Endothelial cell (in vitro differentiated cells): ENCODE measurements around the gene PARP1. TPM values are rescaled to one million over a fixed set of nuclear protein-coding genes. Genes with fewer than 3 reads are reported as not detected.

Source experiments
- DNase-seq: peaks from one replicate; pipeline ENCODE4 v3.0.0; 2021; ENCODE audit warnings: low spot score
- H3K27ac Mint-ChIP-seq: one replicate; pipeline ENCODE4 v1.8.0; 2021; ENCODE audit warnings: mixed read lengths, inconsistent platforms; ENCODE audit not compliant: unreplicated experiment
- H3K27me3 Mint-ChIP-seq: one replicate; pipeline ENCODE4 v1.8.0; 2021; ENCODE audit warnings: mild to moderate bottlenecking, moderate library complexity, mixed read lengths, inconsistent platforms; ENCODE audit not compliant: unreplicated experiment
- H3K36me3 Mint-ChIP-seq: one replicate; pipeline ENCODE4 v1.8.0; 2021; ENCODE audit warnings: mild to moderate bottlenecking, low read depth, mixed read lengths, inconsistent platforms; ENCODE audit not compliant: unreplicated experiment
- H3K4me1 Mint-ChIP-seq: one replicate; pipeline ENCODE4 v1.8.0; 2021; ENCODE audit warnings: mild to moderate bottlenecking, mixed read lengths, inconsistent platforms; ENCODE audit not compliant: unreplicated experiment
- H3K4me3 Mint-ChIP-seq: one replicate; pipeline ENCODE4 v1.8.0; 2021; ENCODE audit warnings: mild to moderate bottlenecking, mixed read lengths, inconsistent platforms; ENCODE audit not compliant: unreplicated experiment
- H3K9me3 Mint-ChIP-seq: one replicate; pipeline ENCODE4 v1.8.0; 2021; ENCODE audit warnings: mixed read lengths, inconsistent platforms; ENCODE audit not compliant: unreplicated experiment
- total RNA-seq: library from RNA; stranded (reverse); fragmentation: NEBNext Ultra II Directional; extraction: Animal tissue kit (Norgen Biotek cat#: 25700); gene quantifications from one replicate; pipeline ENCODE4 v1.2.1, GENCODE V29; 2021; ENCODE audit not compliant: unreplicated experiment
- TF ChIP-seq, protein P1 (sequence below): fragments of 200-600 bp; sonication (generic); IDR thresholded peaks from one replicate; pipeline ENCODE4 v1.5.0; 2021; ENCODE audit warnings: antibody characterized with exemption; ENCODE audit not compliant: unreplicated experiment

The PARP1 gene
- total RNA-seq, 1 donor from 2014 or later, result 131 TPM

DNA sequence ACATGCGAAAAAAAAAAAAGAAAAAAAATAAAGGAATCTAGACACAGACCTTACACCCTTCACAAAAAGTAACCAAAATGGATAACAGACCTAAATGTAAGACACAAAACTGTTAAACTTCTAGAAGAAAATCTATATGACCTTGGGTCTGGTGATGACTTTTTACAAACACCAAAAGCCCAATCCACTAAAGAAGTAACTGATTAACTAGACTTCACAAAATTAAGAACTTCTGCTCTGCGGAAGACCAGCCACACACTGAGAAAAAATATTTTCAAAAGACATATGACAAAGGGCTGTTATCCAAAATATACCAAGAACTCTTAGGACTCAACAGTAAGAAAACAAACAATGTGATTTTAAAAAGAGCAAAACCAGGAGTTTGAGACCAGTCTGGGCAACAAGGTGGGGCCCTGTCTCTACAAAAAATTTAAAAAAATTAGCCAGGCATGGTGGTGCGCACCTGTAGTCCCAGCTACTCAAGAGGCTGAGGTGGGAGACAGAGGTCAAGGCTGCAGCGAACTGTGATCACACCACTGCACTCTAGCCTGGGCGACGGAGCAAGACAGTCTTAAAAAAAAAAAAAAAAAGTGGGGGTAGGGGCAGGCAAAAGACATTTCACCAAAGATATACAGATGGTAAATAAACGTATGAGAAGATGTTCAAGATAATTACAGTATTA is 9.8 kb downstream of the PARP1 start:
- no peaks in the 10 kb centered on the region for H3K4me1 Mint-ChIP-seq
- H3K27ac Mint-ChIP-seq, result no peak overlapping the region
- TF ChIP-seq, protein P1, sequence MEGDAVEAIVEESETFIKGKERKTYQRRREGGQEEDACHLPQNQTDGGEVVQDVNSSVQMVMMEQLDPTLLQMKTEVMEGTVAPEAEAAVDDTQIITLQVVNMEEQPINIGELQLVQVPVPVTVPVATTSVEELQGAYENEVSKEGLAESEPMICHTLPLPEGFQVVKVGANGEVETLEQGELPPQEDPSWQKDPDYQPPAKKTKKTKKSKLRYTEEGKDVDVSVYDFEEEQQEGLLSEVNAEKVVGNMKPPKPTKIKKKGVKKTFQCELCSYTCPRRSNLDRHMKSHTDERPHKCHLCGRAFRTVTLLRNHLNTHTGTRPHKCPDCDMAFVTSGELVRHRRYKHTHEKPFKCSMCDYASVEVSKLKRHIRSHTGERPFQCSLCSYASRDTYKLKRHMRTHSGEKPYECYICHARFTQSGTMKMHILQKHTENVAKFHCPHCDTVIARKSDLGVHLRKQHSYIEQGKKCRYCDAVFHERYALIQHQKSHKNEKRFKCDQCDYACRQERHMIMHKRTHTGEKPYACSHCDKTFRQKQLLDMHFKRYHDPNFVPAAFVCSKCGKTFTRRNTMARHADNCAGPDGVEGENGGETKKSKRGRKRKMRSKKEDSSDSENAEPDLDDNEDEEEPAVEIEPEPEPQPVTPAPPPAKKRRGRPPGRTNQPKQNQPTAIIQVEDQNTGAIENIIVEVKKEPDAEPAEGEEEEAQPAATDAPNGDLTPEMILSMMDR, result no peak
- H3K9me3 Mint-ChIP-seq, result no peaks in the 10 kb centered on the region
- H3K4me3 Mint-ChIP-seq, result no peak overlapping the region
- DNase-seq, result no peak
- H3K27me3 Mint-ChIP-seq, result peaks cover 1% of the 10 kb centered on the region
- H3K36me3 Mint-ChIP-seq, result peaks cover 38% of the 10 kb centered on the region

DNA sequence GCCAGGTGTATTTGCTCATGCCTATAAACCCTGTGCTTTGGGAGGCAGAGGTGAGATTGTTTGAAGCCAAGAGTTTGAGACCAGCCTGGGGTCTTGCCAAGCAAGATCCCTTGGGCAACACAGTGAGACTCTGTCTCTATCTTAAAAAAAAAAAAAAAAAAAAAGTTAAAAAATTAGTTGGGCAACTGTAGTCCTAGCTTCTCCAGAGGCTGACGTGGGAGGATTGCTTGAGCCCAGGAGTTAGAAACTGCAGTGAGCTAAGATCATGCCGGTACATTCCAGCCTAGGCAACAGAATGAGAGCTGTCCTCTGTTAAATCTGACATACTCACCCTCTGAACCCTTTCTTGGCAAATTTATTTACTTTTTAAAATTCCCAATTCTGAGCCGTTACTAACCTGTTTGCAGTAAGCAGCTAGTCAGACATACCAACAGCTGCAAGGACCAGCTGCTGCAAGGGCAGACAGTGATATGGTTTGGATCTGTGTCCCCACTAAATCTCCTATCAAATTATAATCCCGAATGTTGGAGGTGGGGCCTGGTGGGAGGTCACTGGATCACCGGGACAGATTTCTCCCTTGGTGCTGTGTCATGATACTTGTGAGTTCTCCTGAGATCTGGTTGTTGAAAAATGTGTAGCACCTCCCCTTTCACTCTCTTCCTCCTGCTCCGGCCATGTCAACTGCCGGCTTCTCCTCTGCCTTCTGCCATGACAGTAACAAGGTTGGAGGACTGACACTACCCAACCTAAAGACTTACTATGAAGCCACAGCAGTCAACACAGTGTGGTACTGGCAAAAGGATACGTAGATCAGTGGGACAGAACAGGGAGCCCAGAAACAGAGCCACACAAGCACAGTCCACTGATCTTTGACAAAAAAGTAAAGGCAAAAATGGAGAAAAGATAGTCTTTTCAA is 10.6 kb downstream of the PARP1 start:
- Mint-ChIP-seq H3K4me1 (no peaks in the 10 kb centered on the region), H3K36me3 (peaks cover 36% of the 10 kb centered on the region), H3K27me3 (peaks cover 3% of the 10 kb centered on the region), H3K9me3 (no peaks in the 10 kb centered on the region), H3K27ac (no peak overlapping the region), H3K4me3 (peak overlapping the region; percentile 51)
- TF ChIP-seq, protein P1, result no peak
- no peak for DNase-seq

DNA sequence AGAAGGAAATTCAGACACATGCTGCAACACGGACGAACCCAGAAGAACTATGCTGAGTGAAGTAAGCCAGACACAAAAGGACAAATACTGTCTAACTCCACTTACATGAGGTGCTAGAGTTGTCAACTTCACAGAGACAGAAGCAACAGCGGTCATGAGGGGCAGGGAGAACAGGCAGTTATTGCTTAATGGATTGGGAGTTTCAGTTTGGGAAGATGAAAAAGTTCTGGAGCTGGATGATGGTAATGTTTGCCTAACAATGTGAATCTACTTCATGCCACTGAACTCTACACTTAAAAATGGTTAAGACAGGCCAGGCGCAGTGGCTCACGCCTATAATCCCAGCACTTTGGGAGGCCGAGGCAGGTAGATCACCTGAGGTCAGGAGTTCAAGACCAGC is 12.1 kb downstream of the PARP1 start:
- peaks cover 3% of the 10 kb centered on the region for H3K27me3 Mint-ChIP-seq
- H3K9me3 Mint-ChIP-seq, result no peaks in the 10 kb centered on the region
- no peak for DNase-seq
- TF ChIP-seq, protein P1, result no peak
- no peaks in the 10 kb centered on the region for H3K4me1 Mint-ChIP-seq
- no peak overlapping the region for H3K4me3 Mint-ChIP-seq
- H3K27ac Mint-ChIP-seq, result no peak overlapping the region
- peaks cover 28% of the 10 kb centered on the region for H3K36me3 Mint-ChIP-seq

DNA sequence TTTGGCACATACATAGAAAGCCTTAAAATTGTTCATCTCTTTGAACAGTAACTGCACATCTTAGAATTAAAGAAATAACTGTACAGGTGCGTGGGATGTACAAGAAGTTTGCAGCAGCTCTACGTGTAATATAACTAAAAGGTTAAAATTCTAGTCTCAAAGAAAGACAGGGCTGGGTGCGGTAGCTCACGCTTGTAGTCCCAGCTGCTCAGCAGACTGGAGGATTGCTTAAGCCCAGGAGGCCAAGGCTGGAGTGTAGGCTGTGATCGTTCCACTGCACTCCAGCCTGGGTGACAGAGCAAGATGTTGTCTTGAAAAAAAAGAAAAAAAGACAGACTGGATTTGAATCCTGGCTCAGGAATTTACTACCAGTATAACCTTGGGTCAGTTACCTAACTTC is 13.4 kb downstream of the PARP1 start:
- Mint-ChIP-seq H3K4me1 (no peaks in the 10 kb centered on the region), H3K9me3 (no peaks in the 10 kb centered on the region), H3K4me3 (no peak overlapping the region), H3K27me3 (peaks cover 3% of the 10 kb centered on the region), H3K27ac (no peak overlapping the region), H3K36me3 (peaks cover 22% of the 10 kb centered on the region)
- TF ChIP-seq, protein P1, result no peak
- no peak for DNase-seq

DNA sequence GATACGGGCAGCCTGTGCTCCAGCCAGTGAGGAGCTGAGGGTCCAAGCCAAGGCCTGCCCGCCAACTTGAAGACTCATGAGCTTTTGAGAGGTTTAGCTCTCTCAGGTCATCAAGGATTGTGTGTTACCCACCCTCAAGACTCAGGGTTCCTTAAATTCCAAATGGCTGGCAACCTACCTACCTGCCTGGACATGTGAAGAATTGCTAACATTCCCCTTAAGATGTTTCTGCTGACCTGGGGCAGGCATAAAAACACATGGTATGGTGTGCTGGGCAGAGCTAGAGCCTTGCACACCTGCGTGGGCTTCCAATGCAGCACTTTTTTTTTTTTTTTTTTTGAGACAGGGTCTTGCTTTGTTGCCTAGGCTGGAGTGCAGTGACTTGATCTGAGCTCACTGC is 17.2 kb downstream of the PARP1 start:
- no peak for DNase-seq
- Mint-ChIP-seq H3K4me1 (no peaks in the 10 kb centered on the region), H3K27me3 (peaks cover 5% of the 10 kb centered on the region), H3K9me3 (no peaks in the 10 kb centered on the region), H3K36me3 (peaks cover 39% of the 10 kb centered on the region), H3K27ac (no peak overlapping the region), H3K4me3 (no peak overlapping the region)
- TF ChIP-seq, protein P1, result no peak
